GM18867 (cell line): ENCODE data around the gene ADAMTS15.

Experiments
- ATAC-seq: cut with Tn5 transposase; IDR thresholded peaks from one replicate; pipeline ENCODE4 v1.9.1; 2021; ENCODE audit warnings: mild to moderate bottlenecking, moderate library complexity; ENCODE audit not compliant: unreplicated experiment

Gene ADAMTS15

GRCh38 chr11:130416530-130416882 lies 31.9 kb upstream of the ADAMTS15 start:
- no peak for ATAC-seq

GRCh38 chr11:130416906-130417305 lies 31.5 kb upstream of the ADAMTS15 start:
- ATAC-seq, result no peak

GRCh38 chr11:130418210-130418609 lies 30.2 kb upstream of the ADAMTS15 start:
- no peak for ATAC-seq

GRCh38 chr11:130418756-130419155 lies 29.7 kb upstream of the ADAMTS15 start:
- ATAC-seq, result no peak

- ATAC-seq, result no peak
Measured at GRCh38 chr11:130420478-130421198, 27.8 kb upstream of the ADAMTS15 start.

GRCh38 chr11:130421199-130421585 lies 27.3 kb upstream of the ADAMTS15 start:
- ATAC-seq, result no peak

GRCh38 chr11:130421697-130422096 lies 26.7 kb upstream of the ADAMTS15 start:
- no peak for ATAC-seq

GRCh38 chr11:130422251-130422995 lies 26.0 kb upstream of the ADAMTS15 start:
- no peak for ATAC-seq

GRCh38 chr11:130423541-130424142 lies 24.8 kb upstream of the ADAMTS15 start:
- ATAC-seq, result no peak

- no peak for ATAC-seq
Measured at GRCh38 chr11:130424613-130425140, 23.8 kb upstream of the ADAMTS15 start.

- ATAC-seq, result no peak
Measured at GRCh38 chr11:130425156-130425555, 23.3 kb upstream of the ADAMTS15 start.

GRCh38 chr11:130426223-130426836 lies 22.1 kb upstream of the ADAMTS15 start:
- no peak for ATAC-seq

GRCh38 chr11:130426837-130427341 lies 21.6 kb upstream of the ADAMTS15 start:
- ATAC-seq, result no peak

GRCh38 chr11:130427581-130428315 lies 20.7 kb upstream of the ADAMTS15 start:
- ATAC-seq, result no peak

- no peak for ATAC-seq
Measured at GRCh38 chr11:130428316-130429119, 19.9 kb upstream of the ADAMTS15 start, which contains the start of gene ADAMTS8. TSS of gene ADAMTS8 (minus strand) at chr11:130428609. CDS start at chr11:130428286, 323 bp downstream.

- ATAC-seq, result no peak
Measured at GRCh38 chr11:130429120-130429681, 19.2 kb upstream of the ADAMTS15 start.

GRCh38 chr11:130429983-130430382 lies 18.5 kb upstream of the ADAMTS15 start:
- no peak for ATAC-seq

- ATAC-seq, result peak; percentile 40
Measured at GRCh38 chr11:130431331-130431773, 17.1 kb upstream of the ADAMTS15 start.

- no peak for ATAC-seq
Measured at GRCh38 chr11:130431801-130432200, 16.6 kb upstream of the ADAMTS15 start.
